HepG2 (cell line): Measurements from ENCODE around the gene RAB34. TPM values are rescaled to one million over a fixed set of nuclear protein-coding genes. Genes with fewer than 3 reads are reported as not detected.

Source experiments
- EP300 ChIP-seq, 3 experiments: sonication (generic) in 1 of 3; formaldehyde crosslinking in 1 of 3; IDR thresholded peaks; 2 replicates each; pipeline versions ENCODE4 v1.5.1 to v1.6.1; 2011 to 2020; ENCODE audit warnings: low read depth in 2 of 3, low read length in 2 of 3, borderline replicate concordance in 1 of 3, improper control_type of control experiment in 1 of 3, mild to moderate bottlenecking in 1 of 3, missing genetic modification reagents in 1 of 3, moderate library complexity in 1 of 3
- GABPA ChIP-seq, 2 experiments: IDR thresholded peaks; 2 replicates each; pipeline ENCODE4 v1.6.1; 2011 to 2016; ENCODE audit warnings: low read depth in 2 of 2, low read length in 1 of 2, missing biosample characterization in 1 of 2, missing genetic modification characterization in 1 of 2
- IKZF4 ChIP-seq: sonication (generic); formaldehyde crosslinking; IDR thresholded peaks from 2 replicates; pipeline ENCODE4 v1.5.1; 2020; ENCODE audit warnings: borderline replicate concordance, mild to moderate bottlenecking, low read depth, missing genetic modification reagents; ENCODE audit errors: not compliant biosample characterization
- RAD51 ChIP-seq: fragments of 450-650 bp; IDR thresholded peaks from 2 replicates; pipeline ENCODE4 v1.6.1; 2016; ENCODE audit warnings: borderline replicate concordance
- REL ChIP-seq: sonication (generic); formaldehyde crosslinking; conservative IDR thresholded peaks from 2 replicates; pipeline ENCODE4 v1.8.0; 2022; ENCODE audit warnings: mild to moderate bottlenecking, missing genetic modification reagents, moderate library complexity
- SMC3 ChIP-seq: IDR thresholded peaks from 2 replicates; pipeline ENCODE4 v1.6.1; 2011; ENCODE audit warnings: low read length, improper control_type of control experiment
- XBP1 ChIP-seq: sonication (generic); formaldehyde crosslinking; IDR thresholded peaks from 2 replicates; pipeline ENCODE4 v1.5.0; 2020; ENCODE audit warnings: missing genetic modification reagents
- ZNF33B ChIP-seq: sonication (generic); formaldehyde crosslinking; IDR thresholded peaks from 2 replicates; pipeline ENCODE4 v1.5.1; 2020; ENCODE audit warnings: mild to moderate bottlenecking, missing genetic modification reagents
- ZNF614 ChIP-seq: IDR thresholded peaks from 2 replicates; pipeline ENCODE4 v1.6.1; 2018; ENCODE audit warnings: missing biosample characterization, missing genetic modification reagents, inconsistent platforms, borderline replicate concordance
- polyA plus RNA-seq, 8 experiments: library from polyadenylated mRNA; depleted of rRNA in 3 of 8; stranded (reverse) in 7 of 8; unstranded in 1 of 8; fragments of >200 nt; fragmentation: Illumina TruSeq in 4 of 8; extraction: Trizol in 4 of 8; gene quantifications; 2 replicates each; pipeline versions ENCODE4 v1.2.1 to v1.2.3, GENCODE V29; 2011 to 2016; ENCODE audit warnings: low read depth in 4 of 8, missing spikeins in 1 of 8, mixed read lengths in 1 of 8; ENCODE audit not compliant: insufficient read depth in 1 of 8
- total RNA-seq, 5 experiments: library from RNA; depleted of rRNA; stranded (reverse); fragments of >200 nt; fragmentation: Illumina TruSeq; extraction: Trizol; gene quantifications; 2 replicates each; pipeline ENCODE4 v1.2.3, GENCODE V29; 2016; ENCODE audit warnings: low read depth in 1 of 5
- TF ChIP-seq, protein P1 (sequence below): sonication (generic); formaldehyde crosslinking; IDR thresholded peaks from 2 replicates; pipeline ENCODE4 v1.4.0; 2020; ENCODE audit warnings: mild to moderate bottlenecking, missing genetic modification reagents
- TF ChIP-seq, protein P2 (sequence below): IDR thresholded peaks from 2 replicates; pipeline ENCODE4 v1.6.1; 2012; ENCODE audit warnings: low read depth, low read length, improper control_type of control experiment
- TF ChIP-seq, protein P3 (sequence below): IDR thresholded peaks from 2 replicates; pipeline ENCODE4 v1.6.1; 2016; ENCODE audit warnings: low read depth, control low read depth
- TF ChIP-seq, protein P4 (sequence below): sonication (generic); formaldehyde crosslinking; conservative IDR thresholded peaks from 2 replicates; pipeline ENCODE4 v1.4.0; 2020; ENCODE audit warnings: missing genetic modification reagents
- TF ChIP-seq, protein P5 (sequence below): fragments of 450-650 bp; IDR thresholded peaks from 2 replicates; pipeline ENCODE4 v1.6.1; 2016
- TF ChIP-seq, protein P6 (sequence below): sonication (generic); formaldehyde crosslinking; IDR thresholded peaks from 2 replicates; pipeline ENCODE4 v1.5.1; 2020; ENCODE audit warnings: missing genetic modification reagents, mild to moderate bottlenecking, borderline replicate concordance
- TF ChIP-seq, protein P7 (sequence below): sonication (generic); formaldehyde crosslinking; conservative IDR thresholded peaks from 2 replicates; pipeline ENCODE4 v1.8.1; 2023; ENCODE audit warnings: missing genetic modification reagents

Gene RAB34
- total and polyA plus RNA-seq, 2 of the 13 experiments (the other 11 are each of a cell fraction or from before 2014, with no cell fraction given) = 0.49 TPM; not detected in 1

DNA sequence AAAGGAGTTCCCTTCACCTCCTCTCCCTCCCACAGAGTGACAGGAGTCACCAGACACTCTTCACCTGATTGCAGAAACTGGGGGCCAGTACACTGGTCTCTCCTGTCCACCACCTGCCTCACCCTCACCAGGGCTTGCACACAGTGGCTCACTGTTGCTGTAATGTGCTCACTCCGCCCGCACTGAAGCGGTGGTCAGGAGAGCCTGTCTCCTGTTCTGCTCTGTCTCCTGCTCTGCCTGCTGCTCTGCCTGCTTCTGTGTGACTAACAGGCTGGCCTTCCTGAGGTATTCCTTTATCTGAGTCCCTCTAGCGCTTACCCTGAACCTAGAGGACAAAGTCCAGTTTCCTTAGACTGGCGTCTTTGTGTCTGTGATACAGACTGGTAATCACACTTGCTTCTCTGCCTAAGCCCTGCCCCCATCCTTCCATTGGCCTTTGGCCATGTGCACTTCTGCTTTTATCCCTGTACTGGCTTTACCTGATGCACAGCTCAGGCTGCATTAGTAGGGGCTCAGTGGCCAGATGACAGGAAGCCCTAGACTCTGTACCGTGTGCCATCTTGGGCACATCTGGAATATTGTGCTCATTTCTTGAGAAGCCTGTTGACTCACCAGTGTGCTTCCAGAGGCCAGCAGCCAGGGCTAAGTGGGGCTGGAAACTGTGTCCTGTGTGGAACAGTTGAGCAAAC lies 19.3 kb downstream of the RAB34 start (continued):
- TF ChIP-seq, protein P1, sequence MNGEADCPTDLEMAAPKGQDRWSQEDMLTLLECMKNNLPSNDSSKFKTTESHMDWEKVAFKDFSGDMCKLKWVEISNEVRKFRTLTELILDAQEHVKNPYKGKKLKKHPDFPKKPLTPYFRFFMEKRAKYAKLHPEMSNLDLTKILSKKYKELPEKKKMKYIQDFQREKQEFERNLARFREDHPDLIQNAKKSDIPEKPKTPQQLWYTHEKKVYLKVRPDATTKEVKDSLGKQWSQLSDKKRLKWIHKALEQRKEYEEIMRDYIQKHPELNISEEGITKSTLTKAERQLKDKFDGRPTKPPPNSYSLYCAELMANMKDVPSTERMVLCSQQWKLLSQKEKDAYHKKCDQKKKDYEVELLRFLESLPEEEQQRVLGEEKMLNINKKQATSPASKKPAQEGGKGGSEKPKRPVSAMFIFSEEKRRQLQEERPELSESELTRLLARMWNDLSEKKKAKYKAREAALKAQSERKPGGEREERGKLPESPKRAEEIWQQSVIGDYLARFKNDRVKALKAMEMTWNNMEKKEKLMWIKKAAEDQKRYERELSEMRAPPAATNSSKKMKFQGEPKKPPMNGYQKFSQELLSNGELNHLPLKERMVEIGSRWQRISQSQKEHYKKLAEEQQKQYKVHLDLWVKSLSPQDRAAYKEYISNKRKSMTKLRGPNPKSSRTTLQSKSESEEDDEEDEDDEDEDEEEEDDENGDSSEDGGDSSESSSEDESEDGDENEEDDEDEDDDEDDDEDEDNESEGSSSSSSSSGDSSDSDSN (CRISPR knock-in tag) = peak; percentile 73
- TF ChIP-seq, protein P2, sequence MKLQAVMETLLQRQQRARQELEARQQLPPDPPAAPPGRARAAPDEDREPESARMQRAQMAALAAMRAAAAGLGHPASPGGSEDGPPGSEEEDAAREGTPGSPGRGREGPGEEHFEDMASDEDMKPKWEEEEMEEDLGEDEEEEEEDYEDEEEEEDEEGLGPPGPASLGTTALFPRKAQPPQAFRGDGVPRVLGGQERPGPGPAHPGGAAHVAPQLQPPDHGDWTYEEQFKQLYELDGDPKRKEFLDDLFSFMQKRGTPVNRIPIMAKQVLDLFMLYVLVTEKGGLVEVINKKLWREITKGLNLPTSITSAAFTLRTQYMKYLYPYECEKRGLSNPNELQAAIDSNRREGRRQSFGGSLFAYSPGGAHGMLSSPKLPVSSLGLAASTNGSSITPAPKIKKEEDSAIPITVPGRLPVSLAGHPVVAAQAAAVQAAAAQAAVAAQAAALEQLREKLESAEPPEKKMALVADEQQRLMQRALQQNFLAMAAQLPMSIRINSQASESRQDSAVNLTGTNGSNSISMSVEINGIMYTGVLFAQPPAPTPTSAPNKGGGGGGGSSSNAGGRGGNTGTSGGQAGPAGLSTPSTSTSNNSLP = peak; percentile 85
- TF ChIP-seq EP300 (IDR thresholded peaks at IDR 0.05; ENCODE audit: low read depth in 2 of 2, low read length in 2 of 2) (peak; percentile 86 to 87; a peak in 3 of 4 replicates), EP300 (CRISPR knock-in tag; IDR thresholded peaks at IDR 0.05; ENCODE audit: borderline replicate concordance) (peak; percentile 89), SMC3 (peak; percentile 17; the same call in 1 of the 2 replicates), RAD51 (no peak), REL (CRISPR knock-in tag) (peak; percentile 92), GABPA (IDR thresholded peaks at IDR 0.05; ENCODE audit: low read depth, low read length) (no peak), GABPA (CRISPR knock-in tag; IDR thresholded peaks at IDR 0.05; ENCODE audit: low read depth) (peak; percentile 55), ZNF33B (CRISPR knock-in tag) (0 out of 2 replicates have a peak, but pooled peaks have one; percentile 63), ZNF614 (CRISPR knock-in tag) (peak; percentile 88), IKZF4 (CRISPR knock-in tag) (peak; percentile 57), XBP1 (no peak)
- TF ChIP-seq, protein P3, sequence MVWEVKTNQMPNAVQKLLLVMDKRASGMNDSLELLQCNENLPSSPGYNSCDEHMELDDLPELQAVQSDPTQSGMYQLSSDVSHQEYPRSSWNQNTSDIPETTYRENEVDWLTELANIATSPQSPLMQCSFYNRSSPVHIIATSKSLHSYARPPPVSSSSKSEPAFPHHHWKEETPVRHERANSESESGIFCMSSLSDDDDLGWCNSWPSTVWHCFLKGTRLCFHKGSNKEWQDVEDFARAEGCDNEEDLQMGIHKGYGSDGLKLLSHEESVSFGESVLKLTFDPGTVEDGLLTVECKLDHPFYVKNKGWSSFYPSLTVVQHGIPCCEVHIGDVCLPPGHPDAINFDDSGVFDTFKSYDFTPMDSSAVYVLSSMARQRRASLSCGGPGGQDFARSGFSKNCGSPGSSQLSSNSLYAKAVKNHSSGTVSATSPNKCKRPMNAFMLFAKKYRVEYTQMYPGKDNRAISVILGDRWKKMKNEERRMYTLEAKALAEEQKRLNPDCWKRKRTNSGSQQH = peak; percentile 46; the same call in 1 of the 2 replicates
- TF ChIP-seq, protein P4, sequence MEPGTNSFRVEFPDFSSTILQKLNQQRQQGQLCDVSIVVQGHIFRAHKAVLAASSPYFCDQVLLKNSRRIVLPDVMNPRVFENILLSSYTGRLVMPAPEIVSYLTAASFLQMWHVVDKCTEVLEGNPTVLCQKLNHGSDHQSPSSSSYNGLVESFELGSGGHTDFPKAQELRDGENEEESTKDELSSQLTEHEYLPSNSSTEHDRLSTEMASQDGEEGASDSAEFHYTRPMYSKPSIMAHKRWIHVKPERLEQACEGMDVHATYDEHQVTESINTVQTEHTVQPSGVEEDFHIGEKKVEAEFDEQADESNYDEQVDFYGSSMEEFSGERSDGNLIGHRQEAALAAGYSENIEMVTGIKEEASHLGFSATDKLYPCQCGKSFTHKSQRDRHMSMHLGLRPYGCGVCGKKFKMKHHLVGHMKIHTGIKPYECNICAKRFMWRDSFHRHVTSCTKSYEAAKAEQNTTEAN (CRISPR knock-in tag) = peak; percentile 68; the same call in 1 of the 2 replicates
- TF ChIP-seq, protein P5, sequence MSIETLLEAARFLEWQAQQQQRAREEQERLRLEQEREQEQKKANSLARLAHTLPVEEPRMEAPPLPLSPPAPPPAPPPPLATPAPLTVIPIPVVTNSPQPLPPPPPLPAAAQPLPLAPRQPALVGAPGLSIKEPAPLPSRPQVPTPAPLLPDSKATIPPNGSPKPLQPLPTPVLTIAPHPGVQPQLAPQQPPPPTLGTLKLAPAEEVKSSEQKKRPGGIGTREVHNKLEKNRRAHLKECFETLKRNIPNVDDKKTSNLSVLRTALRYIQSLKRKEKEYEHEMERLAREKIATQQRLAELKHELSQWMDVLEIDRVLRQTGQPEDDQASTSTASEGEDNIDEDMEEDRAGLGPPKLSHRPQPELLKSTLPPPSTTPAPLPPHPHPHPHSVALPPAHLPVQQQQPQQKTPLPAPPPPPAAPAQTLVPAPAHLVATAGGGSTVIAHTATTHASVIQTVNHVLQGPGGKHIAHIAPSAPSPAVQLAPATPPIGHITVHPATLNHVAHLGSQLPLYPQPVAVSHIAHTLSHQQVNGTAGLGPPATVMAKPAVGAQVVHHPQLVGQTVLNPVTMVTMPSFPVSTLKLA = peak; percentile 68
- TF ChIP-seq, protein P6, sequence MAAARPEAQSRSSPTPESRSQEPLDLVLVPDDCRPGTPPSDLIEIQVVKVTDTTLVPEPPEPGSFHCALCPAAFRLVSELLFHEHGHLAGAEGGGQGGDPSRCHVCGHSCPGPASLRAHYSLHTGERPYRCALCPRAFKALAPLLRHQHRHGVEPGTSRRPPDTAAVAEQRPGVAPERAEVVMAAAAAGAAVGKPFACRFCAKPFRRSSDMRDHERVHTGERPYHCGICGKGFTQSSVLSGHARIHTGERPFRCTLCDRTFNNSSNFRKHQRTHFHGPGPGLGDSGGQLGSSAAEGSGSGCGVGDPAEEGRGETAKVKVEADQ (CRISPR knock-in tag) = no peak; the same call in 1 of the 2 replicates
- TF ChIP-seq, protein P7, sequence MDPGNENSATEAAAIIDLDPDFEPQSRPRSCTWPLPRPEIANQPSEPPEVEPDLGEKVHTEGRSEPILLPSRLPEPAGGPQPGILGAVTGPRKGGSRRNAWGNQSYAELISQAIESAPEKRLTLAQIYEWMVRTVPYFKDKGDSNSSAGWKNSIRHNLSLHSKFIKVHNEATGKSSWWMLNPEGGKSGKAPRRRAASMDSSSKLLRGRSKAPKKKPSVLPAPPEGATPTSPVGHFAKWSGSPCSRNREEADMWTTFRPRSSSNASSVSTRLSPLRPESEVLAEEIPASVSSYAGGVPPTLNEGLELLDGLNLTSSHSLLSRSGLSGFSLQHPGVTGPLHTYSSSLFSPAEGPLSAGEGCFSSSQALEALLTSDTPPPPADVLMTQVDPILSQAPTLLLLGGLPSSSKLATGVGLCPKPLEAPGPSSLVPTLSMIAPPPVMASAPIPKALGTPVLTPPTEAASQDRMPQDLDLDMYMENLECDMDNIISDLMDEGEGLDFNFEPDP (CRISPR knock-in tag) = no peak
